ENCODE results near the gene ABCA4.
"Not testable (repeated sequence)": the region's sequence is repeated elsewhere in the genome, so short reads cannot be mapped to it uniquely, and the experiment has no call there.

Gene ABCA4

GRCh38 chr1:93972341-93972740 lies 148.6 kb downstream of the ABCA4 start:
- DNase-seq: no peak

- DNase-seq: no peak
Measured at GRCh38 chr1:93969887-93970286, 151.1 kb downstream of the ABCA4 start.

GRCh38 chr1:93969371-93969770 lies 151.6 kb downstream of the ABCA4 start:
- DNase-seq: no peak

GRCh38 chr1:93967306-93967705 lies 153.6 kb downstream of the ABCA4 start:
- DNase-seq: no peak

- DNase-seq: no peak
Measured at GRCh38 chr1:93965888-93966287, 155.1 kb downstream of the ABCA4 start.

- DNase-seq: no peak
Measured at GRCh38 chr1:93965256-93965655, 155.7 kb downstream of the ABCA4 start.

- DNase-seq: no peak
Measured at GRCh38 chr1:93964777-93965200, 156.2 kb downstream of the ABCA4 start.

GRCh38 chr1:93964096-93964776 lies 156.7 kb downstream of the ABCA4 start:
- no peak for DNase-seq

- DNase-seq: no peak
Measured at GRCh38 chr1:93963585-93963984, 157.4 kb downstream of the ABCA4 start.

GRCh38 chr1:93961906-93962305 lies 159.0 kb downstream of the ABCA4 start:
- DNase-seq: no peak

- DNase-seq: no peak
Measured at GRCh38 chr1:93961443-93961842, 159.5 kb downstream of the ABCA4 start.

- DNase-seq: no peak
Measured at GRCh38 chr1:93960641-93961147, 160.3 kb downstream of the ABCA4 start.

- DNase-seq: no peak
Measured at GRCh38 chr1:93959413-93959812, 161.5 kb downstream of the ABCA4 start.

GRCh38 chr1:93958726-93959100 lies 162.2 kb downstream of the ABCA4 start:
- no peak for DNase-seq

- DNase-seq: no peak
Measured at GRCh38 chr1:93958032-93958725, 162.8 kb downstream of the ABCA4 start.

GRCh38 chr1:93955765-93956164 lies 165.2 kb downstream of the ABCA4 start:
- DNase-seq: no peak

- not testable (repeated sequence) for DNase-seq
Measured at GRCh38 chr1:93947002-93947686, 173.8 kb downstream of the ABCA4 start.

All from SHP77 treated with DMSO at 0.1 percent for 48 hours (cell line).